IMR-90 (cell line): ENCODE data around the gene CHSY3. TPM values are rescaled to one million over a fixed set of nuclear protein-coding genes. Genes with fewer than 3 reads are reported as not detected.

ENCODE experiments used
- ATAC-seq: fragments of 200-7000 bp; cut with Tn5 transposase; 2 replicates; pipeline ENCODE4 v1.9.1; 2020; ENCODE audit warnings: low read depth, mild to moderate bottlenecking, moderate library complexity
- BruUV-seq: library from RNA; stranded (reverse); fragments of 400-500 nt; replicated peaks from 2 replicates; lab custom pipeline; 2021; lab: Mats Ljungman, UMichigan
- CTCF ChIA-PET: fragments of 300-600 bp; formaldehyde crosslinking; extraction: SDS; loops from one replicate; lab custom pipeline; 2021; ENCODE audit warnings: antibody characterized with exemption; lab: Yijun Ruan, JAX
- POLR2A ChIA-PET: fragments of 300-600 bp; sonication (Branson Sonifier 250); formaldehyde crosslinking; loops from one replicate; lab custom pipeline; 2022; ENCODE audit warnings: antibody characterized with exemption; ENCODE audit not compliant: unreplicated experiment; lab: Charles Lee
- DNase-seq: peaks from one replicate; pipeline ENCODE4 v3.0.0; 2013
- H2AFZ ChIP-seq: replicated peaks from 2 replicates; pipeline ENCODE3; 2013; ENCODE audit warnings: low read length, mild to moderate bottlenecking; ENCODE audit not compliant: poor library complexity
- H2AK5ac ChIP-seq: 2 replicates; pipeline ENCODE4 v1.6.1; 2013; ENCODE audit warnings: low read depth, low read length, inconsistent platforms
- H2AK9ac ChIP-seq: replicated peaks from 2 replicates; pipeline ENCODE3; 2013; ENCODE audit warnings: mild to moderate bottlenecking, low read depth, low read length, moderate library complexity; ENCODE audit not compliant: poor library complexity
- H2BK120ac ChIP-seq: 2 replicates; pipeline ENCODE4 v1.6.1; 2013; ENCODE audit warnings: low read depth, low read length, inconsistent platforms
- H2BK15ac ChIP-seq: 3 replicates; pipeline ENCODE4 v1.6.1; 2013; ENCODE audit warnings: low read depth, low read length, inconsistent platforms
- H2BK20ac ChIP-seq: 2 replicates; pipeline ENCODE4 v1.6.1; 2013; ENCODE audit warnings: low read depth, mild to moderate bottlenecking, inconsistent platforms, low read length, moderate library complexity
- H2BK5ac ChIP-seq: 2 replicates; pipeline ENCODE4 v1.6.1; 2013; ENCODE audit warnings: mild to moderate bottlenecking, low read depth, low read length, inconsistent platforms; ENCODE audit not compliant: poor library complexity, severe bottlenecking
- H3K14ac ChIP-seq: replicated peaks from 2 replicates; pipeline ENCODE4 v1.6.1; 2013; ENCODE audit warnings: low read depth, low read length, inconsistent platforms
- H3K18ac ChIP-seq: 2 replicates; pipeline ENCODE4 v1.6.1; 2013; ENCODE audit warnings: low read depth, low read length, control low read depth
- H3K23ac ChIP-seq: 2 replicates; pipeline ENCODE4 v1.6.1; 2013; ENCODE audit warnings: low read depth, low read length, inconsistent platforms
- H3K27ac ChIP-seq: 2 replicates; pipeline ENCODE4 v1.5.1; 2013; ENCODE audit warnings: mild to moderate bottlenecking, control low read depth, low read length; ENCODE audit not compliant: insufficient read depth
- H3K27me3 ChIP-seq: 2 replicates; pipeline ENCODE4 v1.6.1; 2013; ENCODE audit warnings: low read length; ENCODE audit not compliant: control insufficient read depth, insufficient read depth
- H3K36me3 ChIP-seq: 2 replicates; pipeline ENCODE4 v1.6.1; 2013; ENCODE audit warnings: low read length, mixed read lengths; ENCODE audit not compliant: control insufficient read depth, insufficient read depth
- H3K4ac ChIP-seq: 2 replicates; pipeline ENCODE4 v1.6.1; 2013; ENCODE audit warnings: low read depth, low read length, inconsistent platforms
- H3K4me1 ChIP-seq: 2 replicates; pipeline ENCODE4 v1.6.1; 2013; ENCODE audit warnings: low read length, mixed read lengths; ENCODE audit not compliant: control insufficient read depth, insufficient read depth
- H3K4me2 ChIP-seq: 2 replicates; pipeline ENCODE4 v1.6.1; 2013; ENCODE audit warnings: low read depth, mild to moderate bottlenecking, control low read depth, low read length, moderate library complexity
- H3K4me3 ChIP-seq: 2 replicates; pipeline ENCODE4 v1.5.1; 2013; ENCODE audit warnings: low read depth, mild to moderate bottlenecking, control low read depth, low read length, moderate library complexity; ENCODE audit not compliant: insufficient read depth
- H3K56ac ChIP-seq: 2 replicates; pipeline ENCODE4 v1.6.1; 2013; ENCODE audit warnings: low read length, inconsistent platforms; ENCODE audit not compliant: insufficient read depth; ENCODE audit errors: extremely low read depth
- H3K79me1 ChIP-seq, 2 experiments: 2 replicates each; pipeline ENCODE4 v1.6.1; 2013; ENCODE audit warnings: low read length in 2 of 2, inconsistent platforms in 1 of 2, low read depth in 1 of 2
- H3K9ac ChIP-seq: 2 replicates; pipeline ENCODE4 v1.6.1; 2013; ENCODE audit warnings: low read depth, low read length, control low read depth
- H3K9me1 ChIP-seq: 2 replicates; pipeline ENCODE4 v1.6.1; 2013; ENCODE audit warnings: low read length, inconsistent platforms; ENCODE audit not compliant: insufficient read depth
- H3K9me3 ChIP-seq: 2 replicates; pipeline ENCODE4 v1.6.1; 2013; ENCODE audit warnings: low read length; ENCODE audit not compliant: control insufficient read depth, insufficient read depth
- H4K20me1 ChIP-seq: 2 replicates; pipeline ENCODE4 v1.6.1; 2013; ENCODE audit warnings: low read length, inconsistent platforms; ENCODE audit not compliant: insufficient read depth
- H4K5ac ChIP-seq: 2 replicates; pipeline ENCODE4 v1.6.1; 2013; ENCODE audit warnings: mild to moderate bottlenecking, low read depth, low read length, control low read depth
- H4K8ac ChIP-seq, 2 experiments: 2 replicates each; pipeline ENCODE4 v1.6.1; 2013; ENCODE audit warnings: low read depth in 2 of 2, low read length in 2 of 2, control low read depth in 1 of 2, inconsistent platforms in 1 of 2
- H4K91ac ChIP-seq: 2 replicates; pipeline ENCODE4 v1.6.1; 2013; ENCODE audit warnings: low read depth, low read length, inconsistent platforms; ENCODE audit not compliant: insufficient read depth
- BHLHE40 ChIP-seq: fragments of 150-350 bp; IDR thresholded peaks from 2 replicates; pipeline ENCODE4 v1.6.1; 2016; ENCODE audit warnings: mild to moderate bottlenecking, low read depth, low read length
- CHD1 ChIP-seq: IDR thresholded peaks from 2 replicates; pipeline ENCODE4 v1.6.1; 2012; ENCODE audit warnings: low read depth, low read length, improper control_type of control experiment
- POLR2A ChIP-seq: IDR thresholded peaks from 2 replicates; pipeline ENCODE4 v1.6.1; 2012; ENCODE audit warnings: mild to moderate bottlenecking, low read depth, low read length
- RCOR1 ChIP-seq: IDR thresholded peaks from 2 replicates; pipeline ENCODE4 v1.6.1; 2012; ENCODE audit warnings: mild to moderate bottlenecking, low read length, improper control_type of control experiment; ENCODE audit not compliant: insufficient replicate concordance
- SMC3 ChIP-seq: fragments of 150-350 bp; IDR thresholded peaks from 2 replicates; pipeline ENCODE4 v1.6.1; 2016; ENCODE audit warnings: low read depth, mild to moderate bottlenecking, antibody characterized with exemption, low read length, moderate library complexity
- WGBS, 2 experiments: methylation state at CpG; one replicate each; pipeline versions ENCODE4 v1.1.5 to v1.1.7; 2013; ENCODE audit warnings: missing lambda C conversion rate in 2 of 2; ENCODE audit not compliant: insufficient read length in 1 of 2; ENCODE audit errors: extremely low coverage in 2 of 2; 5-methylcytosine and 5-hydroxymethylcytosine counted together
- dilution Hi-C: fragments of 300-500 bp; cut with HindIII; formaldehyde crosslinking; loops from one replicate; pipeline ENCODE4 v1.14.3; 2018; ENCODE audit warnings: low sequenced_read_pairs; ENCODE audit not compliant: unreplicated experiment
- in situ Hi-C: fragments of 300-500 bp; cut with MboI; formaldehyde crosslinking; loops from 3 replicates; pipeline ENCODE4 v1.14.3; 2019; ENCODE audit warnings: low sequenced_read_pairs, inconsistent platforms, mixed read lengths
- intact Hi-C: fragments of 100-400 bp; cut with micrococcal nuclease; formaldehyde crosslinking; loops from 2 replicates; pipeline ENCODE4 v1.10.0; 2022
- polyA plus RNA-seq, 3 experiments: library from polyadenylated mRNA; depleted of rRNA; stranded (reverse); fragments of >200 nt; gene quantifications; 2 replicates each; pipeline ENCODE4 v1.2.3, GENCODE V29; 2012; ENCODE audit warnings: low replicate concordance in 1 of 3
- total RNA-seq: library from RNA; depleted of rRNA; stranded (reverse); fragments of >200 nt; gene quantifications from 2 replicates; pipeline ENCODE4 v1.2.3, GENCODE V29; 2012
- TF ChIP-seq, protein P1 (sequence below): fragments of 150-350 bp; IDR thresholded peaks from 2 replicates; pipeline ENCODE4 v1.6.1; 2017; ENCODE audit warnings: mild to moderate bottlenecking, antibody characterized with exemption, low read length, low read depth
- TF ChIP-seq, protein P2 (sequence below): fragments of 150-350 bp; IDR thresholded peaks from 2 replicates; pipeline ENCODE4 v1.6.1; 2016; ENCODE audit warnings: low read depth, mild to moderate bottlenecking, low read length, moderate library complexity, borderline replicate concordance

Gene CHSY3
- total and polyA plus RNA-seq, 2 of the 4 experiments (the other 2 are of a cell fraction), result 0.62 to 1.3 TPM

DNA sequence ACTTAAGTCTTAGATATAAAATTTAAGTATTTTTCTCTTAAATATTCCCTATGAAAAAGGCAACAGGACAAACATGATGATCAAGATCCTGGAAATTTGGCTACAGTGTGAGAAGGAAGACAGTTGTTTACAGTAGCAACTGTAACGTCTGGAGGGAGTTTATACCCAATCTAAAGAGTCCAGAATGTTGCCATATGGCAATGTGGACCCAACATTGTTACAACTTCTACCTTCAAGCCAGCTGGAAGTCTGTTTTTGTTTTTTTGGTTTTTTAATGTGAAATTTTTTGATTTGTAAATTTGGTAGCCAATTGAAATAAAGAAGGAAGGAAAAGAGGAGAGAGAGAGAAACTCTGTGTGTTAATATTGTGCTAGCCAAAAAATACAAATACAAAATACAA lies 233.4 kb downstream of the CHSY3 start:
- no peak overlapping the region for H3K4ac ChIP-seq
- H2BK20ac ChIP-seq, result no peak overlapping the region
- H3K9ac ChIP-seq, result no peak overlapping the region
- in situ Hi-C loops (no loop called here), dilution Hi-C loops (no loop called here), intact Hi-C loops (no loop called here)
- no peak overlapping the region for H2AK5ac ChIP-seq
- H2BK120ac ChIP-seq, result no peak overlapping the region
- H2AFZ ChIP-seq, result no peak overlapping the region
- H4K5ac ChIP-seq, result no peak overlapping the region
- H3K56ac ChIP-seq, result no peak overlapping the region
- no peak overlapping the region for H2BK15ac ChIP-seq
- H3K4me2 ChIP-seq, result no peak overlapping the region
- no CpG with 5 or more reads among the region's 1 CpG for WGBS, 2 experiments
- TF ChIP-seq, protein P1, sequence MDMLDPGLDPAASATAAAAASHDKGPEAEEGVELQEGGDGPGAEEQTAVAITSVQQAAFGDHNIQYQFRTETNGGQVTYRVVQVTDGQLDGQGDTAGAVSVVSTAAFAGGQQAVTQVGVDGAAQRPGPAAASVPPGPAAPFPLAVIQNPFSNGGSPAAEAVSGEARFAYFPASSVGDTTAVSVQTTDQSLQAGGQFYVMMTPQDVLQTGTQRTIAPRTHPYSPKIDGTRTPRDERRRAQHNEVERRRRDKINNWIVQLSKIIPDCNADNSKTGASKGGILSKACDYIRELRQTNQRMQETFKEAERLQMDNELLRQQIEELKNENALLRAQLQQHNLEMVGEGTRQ, result no peak
- TF ChIP-seq RCOR1, result no peak
- no peak for TF ChIP-seq BHLHE40
- TF ChIP-seq CHD1, result no peak
- TF ChIP-seq SMC3, result no peak
- TF ChIP-seq POLR2A, result no peak
- TF ChIP-seq, protein P2, sequence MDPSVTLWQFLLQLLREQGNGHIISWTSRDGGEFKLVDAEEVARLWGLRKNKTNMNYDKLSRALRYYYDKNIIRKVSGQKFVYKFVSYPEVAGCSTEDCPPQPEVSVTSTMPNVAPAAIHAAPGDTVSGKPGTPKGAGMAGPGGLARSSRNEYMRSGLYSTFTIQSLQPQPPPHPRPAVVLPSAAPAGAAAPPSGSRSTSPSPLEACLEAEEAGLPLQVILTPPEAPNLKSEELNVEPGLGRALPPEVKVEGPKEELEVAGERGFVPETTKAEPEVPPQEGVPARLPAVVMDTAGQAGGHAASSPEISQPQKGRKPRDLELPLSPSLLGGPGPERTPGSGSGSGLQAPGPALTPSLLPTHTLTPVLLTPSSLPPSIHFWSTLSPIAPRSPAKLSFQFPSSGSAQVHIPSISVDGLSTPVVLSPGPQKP, result no peak
- H3K18ac ChIP-seq, result no peak overlapping the region
- no peak overlapping the region for H4K8ac ChIP-seq
- H3K27me3 ChIP-seq, result no peaks in the 10 kb centered on the region
- DNase-seq, result no peak
- H3K9me3 ChIP-seq, result peaks cover 4% of the 10 kb centered on the region; the same call in 1 of the 2 replicates
- no peak overlapping the region for H3K4me3 ChIP-seq
- no peaks in the 10 kb centered on the region for H3K36me3 ChIP-seq
- H3K9me1 ChIP-seq, result no peaks in the 10 kb centered on the region
- H3K14ac ChIP-seq, result no peak overlapping the region
- no TSS peak for BruUV-seq
- H3K4me1 ChIP-seq, result no peaks in the 10 kb centered on the region
- no peaks in the 10 kb centered on the region for H4K20me1 ChIP-seq
- H2BK5ac ChIP-seq, result no peak overlapping the region
- no peak overlapping the region for H4K91ac ChIP-seq
- no peak for ATAC-seq
- H3K23ac ChIP-seq, result no peak overlapping the region
- no peak overlapping the region for H3K27ac ChIP-seq
- H3K79me1 ChIP-seq, result no peaks in the 10 kb centered on the region
- CTCF ChIA-PET, result interaction anchor here (0.6 kb wide), 1 partner anchor 279 kb away, joined by 3 read pairs; no protein-coding TSS in a partner anchor
- H2AK9ac ChIP-seq, result no peak overlapping the region
- POLR2A ChIA-PET, result no interaction called here
